Measurements from ENCODE around the gene GRB2. TPM values are rescaled to one million over a fixed set of nuclear protein-coding genes. Genes with fewer than 3 reads are reported as not detected.

GRB2 gene
- total RNA-seq, 1 donor from 2014 or later = 320 TPM

GRCh38 chr17:75411328-75412067, 6.0 kb upstream of the GRB2 start:
- no peaks in the 10 kb centered on the region for H3K9me3 Mint-ChIP-seq
- ChIA-PET CTCF (interaction anchor here (0.6 to 3.4 kb wide), 13 partner anchors 19 to 454 kb away, joined by 3 to 53 read pairs (median 6); partner anchors contain the start of genes MIF4GD and SLC25A19), POLR2A (interaction anchor here (0.6 to 2.4 kb wide), 11 partner anchors 10 to 297 kb away, joined by 3 to 34 read pairs (median 8); partner anchors contain the start of genes GGA3, MIF4GD, MRPS7 and SLC25A19)
- peaks cover 16% of the 10 kb centered on the region for H3K4me1 Mint-ChIP-seq
- H3K27me3 Mint-ChIP-seq = no peaks in the 10 kb centered on the region
- ATAC-seq (ENCODE audit: low read depth) (no peak), DNase-seq (no peak)
- no peaks in the 10 kb centered on the region for H3K36me3 Mint-ChIP-seq (ENCODE audit: low read depth)
- intact Hi-C loops (cut with micrococcal nuclease) = loop anchor here (1.0 to 5.0 kb wide), 7 partner anchors 88 to 450 kb away; partner anchors contain the start of genes MYO15B and SLC25A19
- no peak for TF ChIP-seq CTCF (IDR thresholded peaks at IDR 0.05)
- H3K4me3 Mint-ChIP-seq = no peak overlapping the region
- peak overlapping the region; percentile 41 for H3K27ac Mint-ChIP-seq

GRCh38 chr17:75410141-75410540, 4.7 kb upstream of the GRB2 start:
- ATAC-seq (ENCODE audit: low read depth) = no peak
- POLR2A ChIA-PET = interaction anchor here (0.7 to 3.3 kb wide), 6 partner anchors 46 to 140 kb away, joined by 3 to 11 read pairs (median 4); partner anchors contain the start of genes MIF4GD, SLC25A19 and TMEM94
- Mint-ChIP-seq H3K27ac (no peak overlapping the region), H3K4me3 (no peak overlapping the region), H3K27me3 (no peaks in the 10 kb centered on the region), H3K4me1 (peaks cover 24% of the 10 kb centered on the region), H3K9me3 (no peaks in the 10 kb centered on the region), H3K36me3 (ENCODE audit: low read depth) (peaks cover 2% of the 10 kb centered on the region)
- TF ChIP-seq CTCF (IDR thresholded peaks at IDR 0.05) = no peak
- intact Hi-C loops (cut with micrococcal nuclease) = loop anchor here (5.0 kb wide), 1 partner anchor 177 kb away; the partner anchor contains the start of gene MYO15B
- CTCF ChIA-PET = interaction anchor here (0.6 to 1.8 kb wide), 2 partner anchors 10 to 139 kb away, joined by 3 to 4 read pairs; partner anchors contain the start of gene MIF4GD
- no peak for DNase-seq

- ChIA-PET CTCF (interaction anchor here (1.9 kb wide), 1 partner anchor 85 kb away, joined by 7 read pairs; no protein-coding TSS in a partner anchor), POLR2A (interaction anchor here (1.1 to 5.0 kb wide), 5 partner anchors 63 to 181 kb away, joined by 3 to 136 read pairs (median 11); partner anchors contain the start of gene SLC25A19)
- Mint-ChIP-seq H3K4me3 (no peak overlapping the region), H3K9me3 (no peaks in the 10 kb centered on the region), H3K4me1 (peaks cover 33% of the 10 kb centered on the region), H3K27me3 (no peaks in the 10 kb centered on the region), H3K27ac (no peak overlapping the region), H3K36me3 (ENCODE audit: low read depth) (peaks cover 16% of the 10 kb centered on the region)
- intact Hi-C loops (cut with micrococcal nuclease) = loop anchor here (5.0 to 10.0 kb wide), 2 partner anchors 223 to 1329 kb away; partner anchors contain the start of genes MFSD11, SRSF2 and SUMO2
- ATAC-seq (ENCODE audit: low read depth) (no peak), DNase-seq (no peak)
- no peak for TF ChIP-seq CTCF (IDR thresholded peaks at IDR 0.05)
Observed at GRCh38 chr17:75407655-75408352, 2.3 kb upstream of the GRB2 start.

- H3K27me3 Mint-ChIP-seq = no peaks in the 10 kb centered on the region
- no peak for ATAC-seq (ENCODE audit: low read depth)
- ChIA-PET CTCF (interaction anchor here (0.7 to 2.5 kb wide), 8 partner anchors 61 to 292 kb away, joined by 3 to 17 read pairs (median 5); partner anchors contain the start of gene SLC25A19), POLR2A (interaction anchor here (0.5 to 6.7 kb wide), 27 partner anchors 10 to 374 kb away, joined by 3 to 136 read pairs (median 8); partner anchors contain the start of genes GGA3, MIF4GD, MRPS7 and SLC25A19)
- H3K4me1 Mint-ChIP-seq = peaks cover 38% of the 10 kb centered on the region
- peak overlapping the region; percentile 97 for H3K27ac Mint-ChIP-seq
- no peaks in the 10 kb centered on the region for H3K9me3 Mint-ChIP-seq
- H3K4me3 Mint-ChIP-seq = peak overlapping the region; percentile 99
- intact Hi-C loops (cut with micrococcal nuclease) = loop anchor here (5.0 to 10.0 kb wide), 2 partner anchors 221 to 1331 kb away; partner anchors contain the start of genes MFSD11, SRSF2 and SUMO2
- no peak for TF ChIP-seq CTCF (IDR thresholded peaks at IDR 0.05)
- H3K36me3 Mint-ChIP-seq (ENCODE audit: low read depth) = peaks cover 24% of the 10 kb centered on the region
- DNase-seq = no peak
Observed at GRCh38 chr17:75406222-75406615, 741 bp upstream of the GRB2 start.

All from activated B cell treated with CpG ODN at 0.5 μM for 24 hours (primary cell).